Small intestine (tissue), 7 donors: ENCODE data around the gene EXOC4. TPM values are rescaled to one million over a fixed set of nuclear protein-coding genes. Genes with fewer than 3 reads are reported as not detected.

ENCODE experiments used
- DNase-seq, 2 donors: peaks; one replicate each; pipeline versions ENCODE4 v3.0.0 to v3.0.0-alpha.2; 2013
- FAIRE-seq: peaks from 2 replicates; lab custom pipeline; 2012; peaks lifted over from hg19 to GRCh38; lab: Jason Lieb, UNC
- H3K27ac ChIP-seq, 3 donors: one replicate each; pipeline ENCODE4 v1.5.1; 2013; ENCODE audit warnings: low read length in 2 of 3, mild to moderate bottlenecking in 2 of 3, control low read depth in 1 of 3, inconsistent platforms in 1 of 3, low read depth in 1 of 3, moderate library complexity in 1 of 3
- H3K27me3 ChIP-seq, 3 donors: one replicate each; pipeline ENCODE4 v1.6.1; 2013; ENCODE audit warnings: low read length in 3 of 3, inconsistent platforms in 1 of 3; ENCODE audit not compliant: control insufficient read depth in 3 of 3, insufficient read depth in 3 of 3
- H3K36me3 ChIP-seq, 3 donors: one replicate each; pipeline ENCODE4 v1.6.1; 2013; ENCODE audit warnings: low read length in 3 of 3, inconsistent platforms in 1 of 3, low read depth in 1 of 3, mild to moderate bottlenecking in 1 of 3, moderate library complexity in 1 of 3; ENCODE audit not compliant: control insufficient read depth in 3 of 3, insufficient read depth in 2 of 3
- H3K4me1 ChIP-seq, 3 donors: one replicate each; pipeline ENCODE4 v1.6.1; 2013; ENCODE audit warnings: low read length in 2 of 3, inconsistent platforms in 1 of 3, low read depth in 1 of 3, mild to moderate bottlenecking in 1 of 3, moderate library complexity in 1 of 3; ENCODE audit not compliant: control insufficient read depth in 3 of 3, insufficient read depth in 2 of 3
- H3K4me3 ChIP-seq, 3 donors: one replicate each; pipeline ENCODE4 v1.5.1; 2013; ENCODE audit warnings: low read length in 3 of 3, control low read depth in 1 of 3, inconsistent platforms in 1 of 3, low read depth in 1 of 3, mild to moderate bottlenecking in 1 of 3, moderate library complexity in 1 of 3
- H3K9me3 ChIP-seq, 2 donors: one replicate each; pipeline ENCODE4 v1.6.1; 2013; ENCODE audit warnings: low read depth in 1 of 2, low read length in 1 of 2; ENCODE audit not compliant: control insufficient read depth in 2 of 2, insufficient read depth in 1 of 2
- WGBS, 3 donors: extraction: QIAGEN DNeasy Blood & Tissue Kit; methylation state at CpG; one replicate each; pipeline ENCODE4 v1.1.7; 2013; 5-methylcytosine and 5-hydroxymethylcytosine counted together
- polyA plus RNA-seq, 4 donors: library from polyadenylated mRNA; stranded (reverse) in 3 of 4; unstranded in 1 of 4; fragments of 200-250 nt in 3 of 4; fragments of 120-200 nt in 1 of 4; gene quantifications; one replicate each; pipeline versions ENCODE4 v1.2.1 to v1.2.3, GENCODE V29; 2013
- donor health status: healthy with polysubstance abuse.
- donor health status: control.
- donor health status: control.
- donor health status: Bipolar disorder and iron deficiency.
- donor health status: healthy.

Gene EXOC4
- polyA plus RNA-seq, 4 donors = 10.5 to 46.8 (median 18.8) TPM

DNA sequence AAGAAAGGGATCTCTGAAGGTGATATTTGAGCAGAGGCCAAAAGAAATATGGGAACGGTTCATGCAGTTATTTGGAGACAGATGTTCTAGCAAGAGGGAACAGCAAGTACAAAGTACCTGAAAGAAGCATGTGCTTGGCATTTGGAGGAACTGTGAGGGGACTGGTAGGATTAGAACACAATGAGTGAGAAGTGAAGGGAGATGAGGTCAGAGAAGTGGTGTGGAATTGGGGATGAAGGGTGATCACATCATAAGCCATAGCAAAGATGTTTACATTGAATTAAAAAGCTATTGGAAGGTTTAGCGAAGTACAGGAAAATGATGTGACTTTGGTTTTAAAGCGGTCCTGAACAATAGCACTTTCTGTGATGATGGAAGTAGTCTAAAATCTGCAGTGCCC lies 471.8 kb downstream of the EXOC4 start:
- Histone ChIP-seq H3K27me3 (no peaks in the 10 kb centered on the region), H3K4me1 (no peaks in the 10 kb centered on the region), H3K4me3 (no peak overlapping the region), H3K9me3 (no peaks in the 10 kb centered on the region), H3K36me3 (no peaks in the 10 kb centered on the region), H3K27ac (no peak overlapping the region)
- FAIRE-seq = no peak
- 91 to 97% (median 95%) methylated on average over 3 of the region's 3 CpGs for WGBS, 3 donors
- no peak for DNase-seq

DNA sequence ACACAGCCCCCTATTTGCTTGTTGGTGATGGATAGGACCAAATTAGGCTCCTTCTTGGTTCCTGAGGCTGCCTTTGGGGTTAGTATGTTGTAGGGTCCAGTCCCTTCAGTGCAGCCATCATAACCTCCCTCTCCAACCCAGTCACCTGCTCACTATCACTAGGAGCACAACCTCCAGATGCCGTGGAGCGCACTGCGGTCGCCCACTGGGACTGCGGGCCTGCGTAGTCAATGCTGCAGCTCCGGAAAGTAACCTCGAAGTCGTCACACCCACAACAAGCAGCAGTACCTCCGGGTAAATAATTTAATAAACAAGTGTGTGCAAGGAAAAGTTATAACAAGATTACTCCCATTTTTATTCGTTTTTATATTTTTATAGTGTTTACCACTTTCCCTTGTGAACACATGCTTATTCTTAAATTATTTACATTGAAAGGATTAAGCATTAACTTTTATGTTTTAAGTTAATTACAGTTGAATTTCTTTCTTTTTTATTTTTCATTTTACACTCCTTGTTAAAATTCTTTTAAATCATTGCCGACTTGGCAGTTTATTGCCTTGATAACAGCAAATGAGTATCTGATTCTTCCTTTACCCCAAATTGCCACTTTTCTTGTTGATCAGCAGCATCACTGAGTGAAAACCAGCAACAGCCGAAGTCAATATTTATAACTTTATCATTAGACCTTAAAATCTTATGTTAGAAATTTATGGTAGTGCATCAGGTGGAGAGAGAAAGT lies 474.8 kb downstream of the EXOC4 start:
- DNase-seq (no peak), FAIRE-seq (no peak)
- no peaks in the 10 kb centered on the region for H3K4me1 ChIP-seq
- H3K27ac ChIP-seq = no peak overlapping the region
- H3K36me3 ChIP-seq = no peaks in the 10 kb centered on the region
- no peaks in the 10 kb centered on the region for H3K9me3 ChIP-seq
- H3K4me3 ChIP-seq = no peak overlapping the region
- H3K27me3 ChIP-seq = no peaks in the 10 kb centered on the region
- 84 to 88% (median 86%) methylated on average over 13 of the region's 13 CpGs for WGBS, 3 donors

- no peak for FAIRE-seq
- Histone ChIP-seq H3K9me3 (no peaks in the 10 kb centered on the region), H3K36me3 (no peaks in the 10 kb centered on the region), H3K4me3 (no peak overlapping the region), H3K4me1 (no peaks in the 10 kb centered on the region), H3K27ac (no peak overlapping the region), H3K27me3 (no peaks in the 10 kb centered on the region)
- WGBS, 3 donors = 77 to 97% (median 89%) methylated on average over 3 of the region's 3 CpGs
- no peak for DNase-seq
Measured at GRCh38 chr7:133730360-133730759, 477.5 kb downstream of the EXOC4 start.

DNA sequence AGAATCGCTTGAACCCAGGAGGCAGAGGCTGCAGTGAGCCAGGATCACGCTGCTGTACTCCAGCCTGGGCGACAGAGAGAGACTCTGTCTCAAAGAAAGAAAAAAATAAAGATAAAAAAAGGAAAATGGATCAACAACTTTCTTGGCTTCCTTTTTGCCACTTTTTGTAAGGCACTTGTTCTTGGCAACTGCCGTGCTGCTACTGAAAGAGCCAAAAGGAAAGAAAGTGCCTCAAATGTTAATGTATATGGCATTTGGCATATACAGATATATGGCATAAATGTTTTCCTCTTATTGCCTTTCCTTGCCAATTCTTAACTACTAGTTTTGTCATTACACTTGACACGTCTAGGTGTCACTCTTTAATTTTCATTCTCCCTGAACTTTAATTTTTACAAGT lies 480.5 kb downstream of the EXOC4 start:
- Histone ChIP-seq H3K36me3 (no peaks in the 10 kb centered on the region), H3K27ac (no peak overlapping the region), H3K4me1 (no peaks in the 10 kb centered on the region), H3K4me3 (no peak overlapping the region), H3K27me3 (no peaks in the 10 kb centered on the region), H3K9me3 (no peaks in the 10 kb centered on the region)
- FAIRE-seq (no peak), DNase-seq (no peak)
- 95 to 98% (median 97%) methylated on average over 5 of the region's 5 CpGs for WGBS, 3 donors

DNA sequence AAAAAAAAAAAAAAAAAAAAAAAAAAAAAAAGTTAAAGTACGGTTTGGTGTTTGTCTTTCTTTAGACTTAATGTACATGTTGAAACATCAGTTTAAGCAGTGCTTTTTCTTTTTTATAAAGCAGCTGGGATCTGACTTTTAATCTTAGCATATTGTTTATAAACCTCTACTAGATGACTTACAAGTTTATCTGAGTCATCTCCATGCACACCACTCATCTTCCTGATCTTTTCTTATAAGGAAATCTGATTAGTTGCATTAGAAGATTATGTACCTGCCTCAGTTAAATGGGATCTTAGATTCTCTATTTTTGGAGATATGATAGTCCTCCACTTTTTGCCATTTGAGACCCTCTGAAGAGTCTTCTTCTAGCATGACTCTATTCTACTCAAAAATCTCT lies 482.3 kb downstream of the EXOC4 start:
- 58 to 91% (median 87%) methylated on average over 1 of the region's 1 CpG for WGBS, 3 donors
- no peak overlapping the region for H3K27ac ChIP-seq
- no peaks in the 10 kb centered on the region for H3K36me3 ChIP-seq
- H3K4me3 ChIP-seq = no peak overlapping the region
- H3K4me1 ChIP-seq = no peaks in the 10 kb centered on the region
- H3K27me3 ChIP-seq = no peaks in the 10 kb centered on the region
- FAIRE-seq = no peak
- DNase-seq = no peak
- no peaks in the 10 kb centered on the region for H3K9me3 ChIP-seq

DNA sequence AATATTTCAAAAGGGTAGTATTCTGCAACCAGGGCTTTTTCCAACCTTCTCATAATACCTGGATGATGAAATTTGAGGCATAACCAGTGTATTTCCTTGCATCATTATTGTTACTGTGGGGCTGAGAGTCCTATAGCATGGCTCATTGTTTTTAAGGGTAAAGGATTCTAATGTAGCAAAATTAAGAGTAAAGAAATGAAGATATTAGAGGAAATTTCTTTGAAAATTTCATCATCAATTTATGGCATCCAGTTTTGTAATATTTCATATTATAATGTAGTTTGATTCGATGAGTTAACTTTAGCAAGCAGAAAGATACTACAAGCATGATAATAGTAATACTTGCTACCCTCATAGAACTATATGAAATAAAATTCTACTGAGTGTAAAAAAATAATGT lies 486.9 kb downstream of the EXOC4 start:
- FAIRE-seq = no peak
- no peak overlapping the region for H3K4me3 ChIP-seq

GRCh38 chr7:133741078-133741477 lies 488.2 kb downstream of the EXOC4 start:
- DNase-seq (no peak), FAIRE-seq (no peak)
- H3K27ac ChIP-seq = no peak overlapping the region
- H3K9me3 ChIP-seq = no peaks in the 10 kb centered on the region
- WGBS, 3 donors = 94 to 97% (median 94%) methylated on average over 3 of the region's 3 CpGs
- no peaks in the 10 kb centered on the region for H3K27me3 ChIP-seq
- H3K4me1 ChIP-seq = no peaks in the 10 kb centered on the region
- H3K4me3 ChIP-seq = no peak overlapping the region
- no peaks in the 10 kb centered on the region for H3K36me3 ChIP-seq

More for the DNA sequence above, 486.9 kb downstream of the EXOC4 start:
- Histone ChIP-seq H3K9me3 (no peaks in the 10 kb centered on the region), H3K27ac (no peak overlapping the region), H3K36me3 (no peaks in the 10 kb centered on the region), H3K4me1 (no peaks in the 10 kb centered on the region), H3K27me3 (no peaks in the 10 kb centered on the region)
- no peak for DNase-seq
- 97 to 100% (median 98%) methylated on average over 1 of the region's 1 CpG for WGBS, 3 donors

DNA sequence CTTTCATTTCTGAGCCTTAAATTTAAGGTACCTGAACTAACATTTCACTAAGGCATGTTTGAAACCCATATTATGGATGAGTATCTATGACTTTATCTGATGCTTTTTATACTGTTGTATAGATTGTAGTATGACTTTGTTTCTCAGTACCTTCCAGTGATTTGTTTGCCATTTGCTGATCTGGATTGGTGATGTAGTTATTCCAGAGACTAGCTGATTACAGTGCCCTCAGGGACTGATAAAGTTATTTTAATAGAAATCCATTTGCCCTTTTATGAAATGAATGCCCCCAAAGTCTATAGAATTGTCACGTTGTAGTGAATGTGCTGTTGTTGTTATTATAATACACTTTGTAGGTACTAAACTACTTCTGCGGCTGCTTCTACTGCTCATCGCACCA lies 488.8 kb downstream of the EXOC4 start:
- Histone ChIP-seq H3K4me1 (no peaks in the 10 kb centered on the region), H3K27ac (no peak overlapping the region), H3K4me3 (no peak overlapping the region), H3K27me3 (no peaks in the 10 kb centered on the region), H3K36me3 (no peaks in the 10 kb centered on the region), H3K9me3 (no peaks in the 10 kb centered on the region)
- no peak for FAIRE-seq
- DNase-seq = no peak
- WGBS, 3 donors = 95 to 97% (median 97%) methylated on average over 3 of the region's 3 CpGs
